SKM-1 treated with dmso at 0.1 percent for 144 hours (cell line): Measurements from ENCODE around the gene CYB561D2.
A peak's percentile ranks its signal among the peaks of the same experiment; 100 is the strongest.
"Not testable (repeated sequence)": the region's sequence is repeated elsewhere in the genome, so short reads cannot be mapped to it uniquely, and the experiment has no call there.

Experiments used
- DNase-seq: peaks from one replicate; lab custom pipeline; 2025; ENCODE audit not compliant: unreplicated experiment; lab: John Stamatoyannopoulos, UW

Gene CYB561D2, protein sequence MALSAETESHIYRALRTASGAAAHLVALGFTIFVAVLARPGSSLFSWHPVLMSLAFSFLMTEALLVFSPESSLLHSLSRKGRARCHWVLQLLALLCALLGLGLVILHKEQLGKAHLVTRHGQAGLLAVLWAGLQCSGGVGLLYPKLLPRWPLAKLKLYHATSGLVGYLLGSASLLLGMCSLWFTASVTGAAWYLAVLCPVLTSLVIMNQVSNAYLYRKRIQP

DNA sequence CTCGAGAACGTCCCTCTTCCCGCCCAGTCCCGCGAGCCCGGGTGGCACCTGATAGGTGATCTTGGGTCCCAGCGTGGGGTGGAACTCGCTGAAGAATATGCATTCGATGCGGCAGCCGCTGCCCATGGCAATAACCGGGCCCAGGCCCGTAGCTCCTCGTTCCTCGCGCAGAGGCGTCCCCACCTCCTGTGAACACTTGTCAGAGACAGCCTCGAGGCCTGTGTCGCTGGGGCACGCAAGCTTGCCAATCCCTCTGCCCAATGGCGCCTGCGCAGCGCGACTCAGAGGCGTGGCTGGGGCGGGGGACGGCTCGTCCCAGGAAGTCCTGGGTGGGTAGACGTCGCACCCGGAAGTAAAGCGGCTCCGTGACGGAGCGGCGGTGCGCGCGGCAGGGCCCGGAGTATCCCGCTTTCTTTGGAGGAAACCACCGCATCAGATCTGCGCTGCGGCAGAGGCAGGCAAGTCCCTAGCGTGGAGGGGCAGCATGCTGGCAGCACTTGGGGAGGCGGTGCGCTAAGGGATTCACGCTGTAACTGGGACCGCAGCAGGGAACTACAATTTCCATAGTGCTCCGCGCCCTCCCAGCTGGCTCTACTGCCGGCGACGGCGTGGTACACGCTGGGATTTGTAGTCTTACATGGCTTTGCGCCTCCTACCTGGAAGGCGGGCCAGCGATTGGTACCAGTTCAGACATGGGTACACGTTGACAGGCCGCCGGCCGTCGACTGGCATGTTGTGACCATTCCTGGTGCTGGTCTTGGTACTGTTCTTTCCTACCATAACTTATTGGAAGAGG lies at the start of gene CYB561D2, which contains the start of gene NPRL2:
Gene CYB561D2, plus strand, starts transcription at position 336 of the 796 bp plus-strand sequence. CDS start 572 bp downstream, outside the sequence.
Gene NPRL2, minus strand, starts transcription at position 249 of the 796 bp plus-strand sequence. Its CDS starts 123 bp downstream, at position 126.
- peak; percentile 91 for DNase-seq

DNA sequence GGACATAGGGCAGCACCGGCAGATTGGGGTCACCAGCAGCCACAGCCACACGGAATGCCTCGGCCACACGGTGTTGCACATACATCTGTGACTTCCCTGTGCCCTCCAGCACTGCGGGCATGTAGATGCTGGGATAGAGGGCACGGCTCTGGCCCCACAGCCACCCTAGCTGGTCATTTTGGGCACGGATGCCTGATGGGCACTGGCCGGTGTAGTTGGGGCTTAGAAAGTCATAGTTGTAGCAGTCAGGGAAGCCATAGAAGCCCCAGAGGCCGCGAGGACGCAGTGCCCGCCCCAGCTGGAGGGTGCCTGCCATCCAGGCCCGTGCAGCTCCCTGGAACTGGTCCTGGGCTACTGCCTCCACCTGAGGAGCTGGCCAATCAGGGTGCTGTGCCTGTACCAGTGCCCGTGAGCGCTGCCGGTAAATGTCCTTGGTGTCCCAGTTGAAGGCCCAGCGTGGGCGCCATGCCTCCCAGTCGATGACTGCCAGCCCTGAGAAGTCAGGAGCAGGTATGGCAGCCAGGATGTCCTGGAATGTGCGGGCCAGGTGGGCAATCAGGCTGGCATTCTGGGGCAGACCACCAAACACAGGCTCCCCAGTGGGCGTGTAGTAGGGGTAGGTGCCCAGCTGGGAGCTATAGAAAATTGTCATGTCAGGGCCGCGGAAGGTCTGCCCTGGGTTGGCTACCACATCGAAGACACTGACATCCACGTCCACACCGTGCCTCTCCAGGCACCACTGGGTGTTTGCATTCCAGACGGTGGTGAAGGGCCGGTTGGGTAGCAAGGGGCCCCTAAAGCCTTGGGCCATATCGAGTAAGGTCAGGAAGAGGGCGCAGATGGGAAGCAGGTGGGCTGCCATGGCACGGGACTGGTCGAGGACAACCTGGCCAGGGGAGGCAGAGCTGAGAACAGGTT lies 48.3 kb upstream of the CYB561D2 start:
- DNase-seq, result no peak

DNA sequence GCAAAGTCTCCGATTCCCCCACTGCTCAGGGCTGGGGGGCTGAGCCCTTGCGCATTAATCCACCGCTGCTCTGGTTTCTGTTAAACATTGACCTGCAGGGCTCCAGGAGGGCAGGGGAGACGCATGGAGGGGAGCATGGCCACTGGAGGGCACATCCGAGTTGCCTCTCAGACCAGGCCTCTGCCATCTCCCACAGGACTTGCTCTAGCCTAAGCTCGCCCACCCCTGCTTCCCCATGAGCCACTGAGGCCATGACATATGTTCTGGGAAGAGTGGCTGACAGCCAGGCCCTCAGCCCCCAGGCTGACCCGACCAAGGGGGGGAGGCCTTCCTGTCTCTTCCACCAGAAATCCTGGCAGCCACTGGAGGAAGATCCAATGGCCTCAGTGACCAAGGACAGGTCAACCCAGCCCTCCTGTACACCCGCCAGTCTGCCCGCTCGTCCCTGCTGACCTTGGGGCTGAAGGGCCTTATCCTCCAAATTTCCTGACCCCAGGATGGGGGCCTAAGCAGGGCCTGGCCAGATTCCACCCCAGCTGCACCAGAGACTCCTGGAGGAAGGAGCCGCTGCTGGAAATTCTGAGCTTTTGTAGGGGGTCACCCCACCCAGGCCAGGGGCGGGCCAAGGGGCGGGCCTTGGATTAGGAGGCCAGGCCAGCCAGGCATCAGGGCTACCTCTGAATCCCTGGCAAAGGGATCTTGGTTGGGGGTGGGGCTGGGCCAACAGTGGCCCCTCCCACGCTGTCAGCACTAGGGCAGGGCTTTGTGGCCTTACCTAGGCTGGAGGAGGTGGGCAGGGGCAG lies 47.4 kb upstream of the CYB561D2 start, which contains the start of gene HYAL1:
Gene HYAL1, minus strand, starts transcription at position 562 of the 803 bp plus-strand sequence. CDS start 618 bp downstream, outside the sequence.
- no peak for DNase-seq

DNA sequence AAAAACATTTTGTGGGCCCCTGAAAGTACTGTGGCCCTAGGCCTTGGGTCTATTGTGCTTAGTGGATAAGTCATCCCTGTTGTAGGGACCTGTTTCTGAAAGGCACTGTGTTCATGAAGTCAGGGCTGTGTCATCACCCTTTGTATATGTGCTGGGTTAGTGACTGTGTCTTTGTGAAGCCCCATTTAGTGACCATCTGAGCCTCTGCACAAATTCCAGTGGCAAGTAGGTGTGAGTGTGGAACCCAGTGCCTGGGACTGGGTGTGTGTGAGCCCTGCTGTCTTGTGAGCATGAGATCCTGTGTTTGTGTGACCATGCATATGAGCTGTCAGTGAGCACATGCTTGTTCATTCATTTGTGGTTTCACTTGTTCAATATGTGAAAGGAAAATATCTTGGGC lies 46.1 kb upstream of the CYB561D2 start:
- no peak for DNase-seq

DNA sequence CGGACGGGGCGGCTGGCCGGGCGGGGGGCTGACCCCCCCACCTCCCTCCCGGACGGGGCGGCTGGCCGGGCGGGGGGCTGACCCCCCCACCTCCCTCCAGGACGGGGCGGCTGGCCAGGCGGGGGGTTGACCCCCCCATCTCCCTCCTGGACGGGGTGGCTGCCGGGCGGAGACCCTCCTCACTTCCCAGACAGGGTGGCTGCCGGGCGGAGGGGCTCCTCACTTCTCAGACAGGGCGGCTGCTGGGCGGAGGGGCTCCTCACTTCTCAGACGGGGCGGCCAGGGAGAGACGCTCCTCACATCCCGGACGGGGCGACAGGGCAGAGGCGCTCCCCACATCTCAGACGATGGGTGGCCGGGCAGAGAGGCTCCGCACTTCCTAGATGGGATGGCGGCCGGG lies 38.6 kb upstream of the CYB561D2 start:
- DNase-seq, result not testable (repeated sequence)

DNA sequence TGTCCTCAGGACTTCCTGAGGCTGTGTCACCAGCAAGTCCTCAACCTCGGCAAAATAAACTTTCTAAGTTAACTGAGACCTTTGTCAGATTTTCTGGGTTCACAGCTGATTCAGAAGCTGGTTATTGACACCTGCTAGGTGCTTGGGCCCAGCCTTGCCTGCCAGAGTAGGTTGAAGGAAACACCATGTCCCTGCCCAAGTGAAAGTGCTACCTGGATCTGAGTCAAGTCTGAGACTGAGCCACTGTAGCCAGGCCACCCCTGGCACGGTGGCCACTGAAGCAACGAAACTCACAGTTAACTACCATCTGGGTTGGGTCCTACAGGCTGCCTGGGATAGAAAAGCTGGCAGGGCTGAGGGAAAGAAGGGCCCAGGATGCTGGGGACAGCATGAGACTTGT lies 36.3 kb upstream of the CYB561D2 start:
- DNase-seq, result no peak

DNA sequence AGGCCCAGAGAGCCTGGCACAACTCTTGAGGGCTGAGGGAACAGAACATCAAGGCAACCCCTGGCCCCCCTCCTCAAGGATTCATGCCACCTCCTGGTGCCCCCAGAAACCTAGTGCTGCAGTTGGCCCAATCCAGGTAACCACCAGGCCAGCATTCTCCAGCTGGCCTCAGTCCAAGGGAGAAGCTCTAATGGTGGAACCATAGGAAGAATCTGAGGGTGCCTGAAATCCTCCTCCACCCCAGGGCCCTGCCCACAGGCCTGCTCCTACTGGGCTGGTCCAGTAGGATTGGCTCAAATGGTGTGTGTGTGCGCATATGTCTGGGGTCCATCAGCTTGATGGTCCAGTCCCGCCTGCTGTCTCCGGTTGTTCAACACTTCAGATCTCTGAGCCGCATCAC lies 35.8 kb upstream of the CYB561D2 start:
- DNase-seq, result no peak

DNA sequence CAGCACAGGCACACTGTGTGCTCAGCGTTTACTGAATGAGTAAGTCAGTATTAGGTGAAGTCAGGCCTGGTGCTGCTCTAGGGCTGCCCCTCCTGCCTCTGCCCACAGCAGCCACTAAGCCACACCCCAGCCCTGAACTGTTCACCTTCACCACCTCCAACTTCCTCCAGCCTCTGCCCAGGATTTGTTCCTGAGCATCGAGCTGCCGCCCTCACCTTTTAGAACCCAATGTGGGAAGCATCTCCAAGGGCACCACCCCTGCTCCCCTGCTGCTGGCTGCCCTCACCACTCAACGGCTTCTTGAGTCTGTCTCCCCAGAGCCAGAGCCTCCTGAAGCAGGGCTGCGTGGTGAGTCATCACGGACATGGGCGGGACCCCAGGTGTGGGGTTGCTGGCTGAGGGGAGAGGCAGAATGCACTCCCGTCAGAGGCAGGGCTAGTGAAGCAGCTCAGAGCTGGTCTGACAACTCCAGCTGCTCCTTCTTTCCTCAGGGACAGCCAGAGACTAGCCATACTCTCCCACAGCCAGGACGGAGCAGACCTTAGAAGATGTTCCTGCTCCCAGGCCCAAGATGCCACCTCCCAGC lies 33.9 kb upstream of the CYB561D2 start:
- DNase-seq, result no peak

DNA sequence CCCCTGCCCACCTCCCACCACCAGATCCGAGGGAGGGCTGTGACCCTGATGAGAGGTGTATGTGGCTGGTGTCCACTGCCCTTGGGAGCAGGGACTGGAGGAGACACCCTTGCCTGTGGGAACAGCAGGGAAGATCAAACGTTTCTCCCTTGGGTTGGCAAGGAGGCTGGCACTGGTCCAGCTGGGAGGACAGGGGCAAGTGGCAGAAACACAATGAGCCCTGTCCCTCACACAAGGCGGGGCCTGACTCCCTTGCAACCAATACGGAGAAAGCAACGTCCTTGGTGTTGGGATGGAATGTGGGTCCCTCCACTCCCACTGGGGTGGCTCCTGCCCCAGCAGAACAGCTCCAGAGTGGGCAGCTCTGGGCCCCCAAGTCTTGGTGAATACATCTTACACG lies 33.4 kb upstream of the CYB561D2 start:
- DNase-seq, result no peak

DNA sequence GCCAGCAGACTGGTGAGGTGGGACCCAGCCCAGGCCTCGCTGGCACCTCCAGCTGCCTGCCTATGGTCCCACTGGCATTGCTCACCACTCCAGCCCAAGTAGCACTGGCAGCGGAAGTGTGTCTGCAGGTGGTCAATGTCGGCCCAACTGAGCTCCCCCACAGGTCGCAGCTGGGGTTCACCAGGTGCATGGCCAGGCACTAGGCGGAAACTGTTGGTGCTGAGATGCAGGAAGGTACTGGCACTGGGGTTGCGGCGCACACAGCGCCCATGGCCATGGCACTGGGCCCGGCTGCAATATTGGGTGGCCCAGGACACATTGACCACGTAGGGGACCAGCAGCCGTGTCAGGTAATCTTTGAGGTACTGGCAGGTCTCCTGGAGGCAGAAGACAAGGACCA lies 32.5 kb upstream of the CYB561D2 start:
- no peak for DNase-seq

DNA sequence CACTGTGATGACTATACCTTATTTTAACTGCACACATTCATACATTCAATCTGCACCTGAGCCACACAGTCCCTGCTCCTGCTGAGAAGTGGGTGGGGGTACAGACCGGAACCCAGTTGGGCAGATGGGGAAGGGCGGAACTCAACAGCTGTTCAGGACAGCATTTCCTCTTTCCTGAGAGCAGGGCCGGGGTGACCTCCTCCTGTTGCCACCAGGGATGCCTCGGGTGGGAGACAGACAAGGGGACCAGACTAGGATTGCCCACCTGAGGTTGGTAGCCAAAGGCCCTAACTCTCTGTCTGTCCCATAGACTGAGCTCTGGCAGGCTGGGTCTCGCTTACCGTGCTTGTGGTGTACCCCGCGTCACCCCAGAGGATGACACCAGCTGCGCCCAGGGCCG lies 32.0 kb upstream of the CYB561D2 start:
- no peak for DNase-seq

DNA sequence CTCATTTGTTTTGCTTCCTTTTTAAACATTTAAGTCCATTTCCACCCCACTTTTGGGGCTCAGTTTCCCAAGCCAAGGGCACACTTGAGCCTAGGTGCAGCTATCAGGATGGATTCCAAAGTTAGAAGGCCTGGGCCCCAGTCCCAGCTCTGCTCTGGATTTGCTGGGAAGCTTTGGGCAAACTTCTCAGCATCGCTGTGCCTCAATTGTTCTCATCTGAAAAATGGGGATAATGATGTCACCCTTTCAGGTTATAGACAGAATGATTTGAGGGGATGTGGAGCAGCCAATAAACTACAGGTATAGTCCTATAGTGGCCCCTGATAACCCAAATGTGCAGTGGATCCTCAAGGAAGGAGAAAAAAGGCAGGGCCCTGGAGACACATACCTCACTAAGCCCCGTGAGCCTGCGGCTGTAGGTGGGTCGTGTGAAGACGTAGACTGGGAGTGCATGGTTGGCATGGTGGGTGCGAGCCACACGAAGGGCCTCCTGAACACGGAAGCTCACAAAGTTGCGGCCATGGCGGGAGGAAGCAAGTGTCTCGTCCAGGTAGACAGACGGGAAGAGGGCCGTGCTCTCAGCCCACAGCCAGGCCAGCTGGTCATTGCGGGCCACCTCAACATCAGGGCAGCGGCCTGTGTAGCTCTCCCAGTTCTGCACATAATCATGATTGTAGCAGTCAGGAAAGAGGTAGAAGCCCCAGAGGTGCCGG lies 31.3 kb upstream of the CYB561D2 start:
- no peak for DNase-seq

DNA sequence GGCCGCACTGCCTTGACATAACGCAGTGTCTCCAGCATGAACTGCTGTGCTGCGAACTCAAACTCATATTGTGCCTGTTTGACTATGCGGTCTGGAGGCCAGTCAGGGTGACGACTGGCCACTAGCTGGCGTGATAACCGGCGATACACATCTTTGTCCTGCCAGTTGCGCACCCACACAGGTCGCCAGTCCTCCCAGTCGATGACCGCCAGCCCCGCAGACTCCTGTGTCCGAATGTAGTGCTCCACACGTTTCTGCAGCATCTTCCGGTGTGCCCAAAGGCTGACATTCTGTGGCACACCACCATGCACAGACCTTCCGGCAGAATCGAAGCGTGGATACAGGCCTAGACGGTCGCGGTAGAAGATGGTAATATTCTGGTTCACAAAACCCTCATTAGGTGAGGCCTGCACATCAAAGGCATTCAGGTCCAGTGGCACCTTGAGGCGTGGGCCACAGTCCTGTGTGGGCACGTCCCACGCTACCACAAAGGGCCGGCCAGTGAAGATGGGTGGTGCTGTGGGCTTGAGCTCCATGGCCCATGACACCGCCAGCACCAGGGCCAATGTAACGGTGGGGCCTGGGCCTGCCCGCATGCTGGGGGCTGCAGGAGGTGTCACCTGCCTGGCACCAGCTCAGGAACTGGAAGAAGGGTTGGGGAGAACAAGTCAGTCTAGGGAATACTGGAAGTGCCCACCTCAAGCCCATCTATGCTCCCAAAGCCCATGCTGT lies 30.6 kb upstream of the CYB561D2 start:
- no peak for DNase-seq

DNA sequence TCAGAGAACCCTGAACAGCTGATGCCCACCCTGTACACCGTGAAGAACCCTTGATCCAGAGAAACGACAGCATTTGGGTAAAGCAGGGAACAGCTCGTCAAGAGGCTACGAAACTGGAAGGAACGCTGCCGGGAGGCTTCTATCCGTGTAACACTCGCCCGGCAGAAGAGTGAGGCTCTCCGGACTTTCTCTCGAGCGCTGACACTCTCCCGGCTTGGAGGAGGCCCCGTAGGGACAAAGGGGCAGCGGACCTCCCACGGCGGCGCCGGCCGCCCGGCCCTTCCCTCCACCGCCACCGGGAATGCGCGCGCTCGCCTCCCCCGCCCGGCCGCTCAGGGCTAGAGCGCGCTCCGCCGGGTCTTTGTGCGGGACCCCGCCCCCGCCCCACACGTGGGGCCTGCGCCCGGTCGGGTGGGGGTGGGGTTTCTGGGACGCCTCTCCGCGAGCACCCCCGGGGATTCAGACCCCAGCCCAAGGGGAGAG lies 29.8 kb upstream of the CYB561D2 start:
- DNase-seq, result peak; percentile 44

DNA sequence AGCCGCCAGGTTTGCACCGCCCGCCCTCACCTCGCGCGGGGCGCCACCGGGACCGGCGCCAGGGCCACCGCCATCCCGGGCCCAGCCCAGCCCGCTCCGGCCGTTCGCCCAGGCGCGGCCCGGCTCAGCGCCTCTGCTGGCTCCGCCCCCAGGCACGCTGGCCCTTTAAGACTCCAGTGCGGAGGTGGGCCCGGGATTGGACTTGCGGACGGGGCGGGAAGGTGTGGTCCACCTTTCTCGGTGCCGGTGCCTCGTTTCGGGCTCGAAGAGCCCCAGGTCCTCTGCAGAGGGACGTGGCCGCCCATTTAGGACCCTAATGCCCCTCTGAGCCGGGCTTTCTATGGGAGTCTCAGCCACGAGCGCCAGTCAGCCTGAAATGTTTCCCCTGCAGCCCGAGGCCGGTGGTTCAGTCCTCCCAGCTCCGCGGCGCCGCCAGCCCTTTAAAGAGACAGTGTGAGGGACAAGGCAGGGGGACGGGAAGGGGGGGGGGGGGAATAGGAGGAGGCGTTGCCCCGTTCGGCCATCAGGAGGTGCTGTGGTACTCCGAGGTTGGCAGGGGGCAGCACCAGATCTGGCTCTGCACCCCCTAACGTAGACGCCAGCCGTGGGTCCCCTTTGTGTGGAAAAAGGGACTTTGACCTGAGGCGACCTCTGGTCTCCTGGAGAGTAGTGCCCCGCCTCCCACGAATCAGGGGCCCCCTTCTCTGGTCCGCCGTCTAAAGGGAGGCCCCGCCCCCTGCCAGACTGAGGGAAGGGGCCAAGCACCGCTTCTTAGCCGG lies 29.1 kb upstream of the CYB561D2 start:
- DNase-seq, result peak; percentile 90

DNA sequence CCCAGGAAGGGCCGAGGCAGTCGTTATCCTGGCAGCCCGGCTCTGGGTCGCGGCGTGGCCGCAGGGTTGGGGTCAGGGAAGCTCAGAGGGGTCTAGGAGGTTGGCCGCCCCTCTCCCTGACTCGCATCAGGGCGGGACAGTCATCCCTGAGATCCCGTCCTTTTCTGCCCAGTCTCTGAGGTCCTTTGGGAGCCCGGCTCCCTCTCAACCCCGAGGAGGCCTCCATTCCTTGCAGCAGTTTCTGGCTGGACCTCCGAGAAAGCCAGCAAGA lies 28.6 kb upstream of the CYB561D2 start:
- no peak for DNase-seq

DNA sequence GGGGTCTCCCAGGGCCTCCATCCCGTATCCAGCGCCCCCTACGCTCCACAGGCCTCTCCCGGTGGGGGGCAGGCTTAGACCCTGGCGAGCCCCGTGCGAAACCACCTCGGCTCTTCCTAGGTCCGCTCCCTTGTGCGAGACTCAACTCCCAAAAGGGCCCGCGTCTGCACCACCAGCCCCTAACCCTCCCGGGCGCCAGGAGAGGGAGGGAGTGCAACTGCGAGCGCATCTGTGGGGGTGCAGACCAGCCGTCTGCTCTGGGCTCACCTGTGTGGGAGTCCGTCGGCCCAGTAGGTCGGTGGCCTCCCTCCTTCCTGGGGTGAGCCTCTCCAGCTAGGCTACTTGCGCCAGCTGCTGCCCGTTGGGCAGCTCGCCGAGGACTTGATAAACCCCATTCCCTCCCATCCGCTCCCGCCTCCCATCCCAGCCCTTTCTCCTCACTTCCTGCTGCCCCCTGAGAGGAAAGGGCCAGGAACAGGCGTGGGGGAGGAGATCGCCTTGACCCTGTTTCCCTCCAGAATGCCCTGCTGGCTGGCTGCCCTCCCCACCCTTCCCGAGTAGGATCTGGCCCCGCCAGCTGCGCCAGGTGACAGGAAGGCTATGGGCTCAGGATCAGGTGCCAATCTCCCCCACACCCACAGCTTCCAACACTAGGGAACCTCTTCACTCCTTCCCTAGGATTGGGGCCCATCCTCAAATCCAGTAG lies 28.1 kb upstream of the CYB561D2 start, which contains the start of gene HYAL2:
Gene HYAL2, minus strand, starts transcription at position 360 of the 706 bp plus-strand sequence. CDS start 2,256 bp downstream, outside the sequence.
- DNase-seq, result no peak
